ENCODE data around the gene MPRIP. TPM values are rescaled to one million over a fixed set of nuclear protein-coding genes. Genes with fewer than 3 reads are reported as not detected.
"Not testable (repeated sequence)": the region's sequence is repeated elsewhere in the genome, so short reads cannot be mapped to it uniquely, and the experiment has no call there.

The MPRIP gene
- total and polyA plus RNA-seq, 2 experiments from 2014 or later, result 80.4 to 172 TPM

DNA sequence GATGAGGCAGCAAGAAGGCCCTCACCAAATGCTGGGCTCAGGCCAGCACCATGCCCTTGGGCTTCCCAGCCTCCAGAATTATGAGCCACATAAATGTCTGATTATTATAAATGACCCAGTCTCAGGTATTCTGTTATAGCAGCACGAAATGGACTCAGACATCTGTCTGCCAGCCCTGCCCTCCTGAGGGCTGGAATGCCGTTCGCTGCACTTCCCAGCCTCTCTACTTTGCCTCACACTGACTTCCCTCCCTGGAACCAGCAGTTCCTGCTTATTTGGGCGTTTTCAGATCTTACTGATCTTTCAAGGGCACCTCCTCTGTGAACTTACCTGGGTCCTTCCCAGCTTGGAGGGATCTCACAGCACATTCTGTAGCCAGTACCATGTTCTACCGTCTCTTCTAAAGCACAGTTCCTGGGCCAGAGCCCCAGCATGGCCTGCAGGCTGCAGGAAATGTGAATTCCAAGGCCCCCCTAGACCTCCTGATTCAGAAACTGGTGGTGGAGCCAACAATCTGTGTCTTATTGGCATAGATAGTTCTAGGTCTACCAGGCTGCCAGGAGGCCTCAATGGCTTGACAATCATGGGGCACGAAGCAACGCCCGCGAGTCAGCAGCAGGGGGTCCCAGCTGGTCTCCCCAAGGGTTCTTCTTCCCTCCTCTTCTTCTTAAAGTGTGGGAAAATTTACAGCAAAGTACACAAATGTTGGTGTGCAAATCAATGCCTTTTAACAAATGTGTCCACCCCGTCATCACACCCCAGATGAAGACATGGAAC, 33.4 kb upstream of the MPRIP start:
- H3K27ac ChIP-seq; H3K9me3 ChIP-seq (ENCODE audit: low read depth); H3K27me3 ChIP-seq; H3K36me3 ChIP-seq; DNase-seq (ENCODE audit: low read depth in 1 of 2, low spot score in 1 of 2); H3K4me1 ChIP-seq (ENCODE audit: low read depth); H3K4me3 ChIP-seq: not testable (repeated sequence)

DNA sequence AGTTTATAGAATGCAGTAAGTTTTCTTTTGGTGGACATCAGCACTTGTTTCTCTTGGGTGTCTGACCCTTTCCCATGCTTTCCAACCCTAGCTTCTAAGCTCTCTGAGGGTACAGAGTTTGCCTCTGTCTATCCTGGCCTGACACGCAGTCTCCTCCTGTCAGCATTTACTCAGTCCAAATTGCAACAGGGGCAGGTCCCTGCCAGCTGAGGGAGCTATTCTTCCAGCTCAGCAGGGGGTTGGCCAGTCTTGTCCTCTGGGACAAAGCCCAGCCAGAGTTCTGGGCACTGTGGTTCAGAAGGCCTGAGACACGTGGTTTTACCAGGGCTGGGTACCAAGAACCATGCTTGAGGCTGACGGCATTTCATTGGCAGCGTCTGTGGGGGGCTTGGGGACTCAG, 32.3 kb upstream of the MPRIP start:
- H3K36me3 ChIP-seq; H3K9me3 ChIP-seq (ENCODE audit: low read depth); H3K4me1 ChIP-seq (ENCODE audit: low read depth); H3K4me3 ChIP-seq; H3K27me3 ChIP-seq; H3K27ac ChIP-seq: not testable (repeated sequence)
- DNase-seq (ENCODE audit: low read depth in 1 of 2, low spot score in 1 of 2), result peak in 1 of 2 donors; percentile 40
- TF ChIP-seq, protein P1, sequence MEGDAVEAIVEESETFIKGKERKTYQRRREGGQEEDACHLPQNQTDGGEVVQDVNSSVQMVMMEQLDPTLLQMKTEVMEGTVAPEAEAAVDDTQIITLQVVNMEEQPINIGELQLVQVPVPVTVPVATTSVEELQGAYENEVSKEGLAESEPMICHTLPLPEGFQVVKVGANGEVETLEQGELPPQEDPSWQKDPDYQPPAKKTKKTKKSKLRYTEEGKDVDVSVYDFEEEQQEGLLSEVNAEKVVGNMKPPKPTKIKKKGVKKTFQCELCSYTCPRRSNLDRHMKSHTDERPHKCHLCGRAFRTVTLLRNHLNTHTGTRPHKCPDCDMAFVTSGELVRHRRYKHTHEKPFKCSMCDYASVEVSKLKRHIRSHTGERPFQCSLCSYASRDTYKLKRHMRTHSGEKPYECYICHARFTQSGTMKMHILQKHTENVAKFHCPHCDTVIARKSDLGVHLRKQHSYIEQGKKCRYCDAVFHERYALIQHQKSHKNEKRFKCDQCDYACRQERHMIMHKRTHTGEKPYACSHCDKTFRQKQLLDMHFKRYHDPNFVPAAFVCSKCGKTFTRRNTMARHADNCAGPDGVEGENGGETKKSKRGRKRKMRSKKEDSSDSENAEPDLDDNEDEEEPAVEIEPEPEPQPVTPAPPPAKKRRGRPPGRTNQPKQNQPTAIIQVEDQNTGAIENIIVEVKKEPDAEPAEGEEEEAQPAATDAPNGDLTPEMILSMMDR (IDR thresholded peaks at IDR 0.05; ENCODE audit: low read depth, low read length), result peak; percentile 1

DNA sequence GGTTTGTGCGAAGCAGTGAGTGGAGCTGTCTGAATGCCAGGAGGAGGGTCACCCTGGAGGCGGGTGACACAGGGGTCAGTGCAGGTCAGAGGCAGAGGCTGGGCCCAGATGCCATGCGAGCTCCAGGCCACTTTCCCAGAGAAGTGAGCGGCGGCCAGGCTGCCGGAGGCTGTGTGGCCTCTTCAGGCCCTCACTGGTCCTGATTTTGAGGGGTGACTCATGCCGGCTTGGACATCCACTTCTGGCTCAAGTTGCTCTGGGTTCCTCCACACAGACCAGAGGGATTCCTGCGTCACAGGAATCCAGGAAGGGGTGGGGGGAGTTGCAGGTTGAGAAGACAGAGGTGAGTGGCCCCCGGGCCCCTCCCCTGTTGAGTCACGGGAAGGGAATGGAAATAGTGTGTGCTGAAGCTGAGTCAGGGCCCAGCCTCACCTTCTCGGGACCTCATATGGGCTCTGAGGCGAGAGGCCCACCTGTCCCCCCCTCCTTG, 31.7 kb upstream of the MPRIP start:
- not testable (repeated sequence) for H3K36me3 ChIP-seq; H3K9me3 ChIP-seq (ENCODE audit: low read depth); H3K4me1 ChIP-seq (ENCODE audit: low read depth); DNase-seq (ENCODE audit: low read depth in 1 of 2, low spot score in 1 of 2); H3K27me3 ChIP-seq; H3K4me3 ChIP-seq; H3K27ac ChIP-seq

DNA sequence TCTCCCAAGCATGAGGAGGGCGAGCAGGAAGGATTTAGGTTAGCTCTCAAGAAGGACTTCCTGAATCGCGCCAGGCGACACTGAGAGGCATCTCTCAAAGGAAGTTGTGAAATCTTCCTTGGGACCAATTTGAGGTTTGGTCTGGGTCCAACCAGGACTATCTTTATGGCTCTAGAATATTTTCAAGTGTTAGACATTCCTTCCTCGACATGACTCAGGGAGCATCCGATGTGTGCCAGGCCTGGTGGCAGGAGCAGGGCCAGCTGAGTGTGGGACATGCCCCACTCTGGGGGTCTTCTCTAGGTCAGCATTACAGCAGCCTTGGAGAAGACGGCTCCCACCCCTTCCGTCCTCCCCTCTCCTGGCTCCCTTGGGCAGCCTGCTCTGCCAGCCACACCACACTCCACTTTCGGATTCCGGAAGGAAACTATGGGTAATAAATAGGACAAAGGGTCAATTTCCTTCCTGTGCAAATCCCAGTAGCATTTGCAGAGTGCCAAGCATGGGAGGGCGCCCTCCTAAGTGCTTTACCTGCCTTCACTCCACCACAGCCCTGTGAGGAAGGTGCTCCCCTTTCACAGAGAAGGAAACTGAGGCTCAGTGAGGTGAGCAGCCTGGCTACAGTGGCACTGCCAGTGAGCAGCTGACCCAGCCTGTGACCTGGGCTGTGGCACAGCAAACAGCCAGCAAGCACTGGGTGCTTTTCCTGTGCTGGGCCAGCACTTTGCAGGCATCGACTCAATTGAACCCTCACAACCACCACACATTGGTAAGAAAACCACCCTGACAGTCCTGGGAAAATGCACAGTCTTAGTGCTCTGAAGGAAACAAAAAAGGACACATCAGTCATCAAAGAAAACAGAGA, 31.0 kb upstream of the MPRIP start:
- H3K4me3 ChIP-seq; H3K4me1 ChIP-seq (ENCODE audit: low read depth); H3K27me3 ChIP-seq; H3K27ac ChIP-seq; H3K9me3 ChIP-seq (ENCODE audit: low read depth); H3K36me3 ChIP-seq: not testable (repeated sequence)
- DNase-seq (ENCODE audit: low read depth in 1 of 2, low spot score in 1 of 2), result peak in 1 of 2 donors; percentile 93

DNA sequence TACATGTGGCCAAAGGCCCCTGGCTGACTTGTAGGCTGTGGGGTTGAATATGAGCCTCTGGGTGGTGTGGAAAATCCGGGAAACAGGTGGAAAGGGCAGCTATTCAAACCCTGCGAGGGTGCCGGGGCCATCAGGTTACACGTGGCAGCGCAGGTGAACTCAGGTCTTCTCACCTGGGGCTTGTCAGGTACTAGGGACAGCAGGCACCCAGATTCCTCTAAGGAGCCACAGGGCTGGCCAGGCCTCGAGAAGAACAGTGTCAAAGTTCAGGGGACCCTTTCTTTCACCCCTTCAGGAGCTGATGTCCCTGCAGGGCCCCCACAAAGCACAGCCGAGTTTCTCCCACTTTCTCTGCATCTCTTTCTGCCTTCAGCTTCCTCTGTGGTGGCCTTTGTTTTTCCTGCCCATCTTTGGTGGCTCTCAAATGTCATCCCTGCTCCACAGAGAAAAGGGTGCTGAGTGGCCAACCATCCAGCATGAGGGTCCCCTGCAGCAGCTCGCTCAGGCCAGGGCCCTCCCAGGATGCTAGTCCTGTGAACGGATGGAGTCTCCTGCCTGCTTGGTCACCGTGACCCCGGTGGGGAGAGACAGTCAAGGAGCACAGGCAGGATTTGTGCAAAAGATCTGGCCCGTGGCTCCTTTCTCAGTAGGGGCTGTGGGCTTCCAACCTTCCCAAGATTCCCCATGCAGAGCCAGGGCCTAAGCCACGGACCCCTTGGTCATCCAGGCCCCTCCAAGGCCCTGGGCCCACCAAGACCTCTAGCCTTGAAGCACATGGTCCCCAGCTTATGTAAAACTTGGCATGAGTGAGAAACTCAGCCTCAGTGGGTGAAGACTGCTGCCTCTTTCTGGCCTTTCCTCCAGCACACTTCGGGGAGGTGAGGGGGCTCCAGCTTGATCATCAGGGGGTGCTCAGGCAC, 28.2 kb upstream of the MPRIP start:
- not testable (repeated sequence) for H3K4me1 ChIP-seq (ENCODE audit: low read depth); H3K36me3 ChIP-seq; DNase-seq (ENCODE audit: low read depth in 1 of 2, low spot score in 1 of 2); H3K4me3 ChIP-seq; H3K9me3 ChIP-seq (ENCODE audit: low read depth); H3K27ac ChIP-seq; H3K27me3 ChIP-seq

DNA sequence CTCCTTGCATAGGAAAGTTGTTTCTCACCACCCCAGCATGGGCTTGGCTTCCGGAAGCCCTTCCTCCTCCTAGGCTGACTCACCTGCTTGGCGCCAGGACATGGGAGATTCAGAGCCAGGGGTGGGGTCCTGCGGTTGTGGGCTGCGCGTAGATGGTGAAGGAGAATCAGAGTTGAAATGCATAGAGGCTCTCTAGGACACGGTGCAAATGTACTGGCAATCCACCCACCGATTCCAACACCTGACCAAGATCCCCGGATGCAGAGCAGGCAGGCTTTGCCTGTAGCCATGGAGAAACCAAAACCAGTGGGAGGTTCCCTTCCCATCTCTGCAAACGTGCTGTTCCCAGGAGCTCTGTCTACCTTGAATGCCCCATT, 27.5 kb upstream of the MPRIP start:
- not testable (repeated sequence) for H3K27ac ChIP-seq; DNase-seq (ENCODE audit: low read depth in 1 of 2, low spot score in 1 of 2); H3K4me1 ChIP-seq (ENCODE audit: low read depth); H3K36me3 ChIP-seq; H3K4me3 ChIP-seq; H3K27me3 ChIP-seq; H3K9me3 ChIP-seq (ENCODE audit: low read depth)

DNA sequence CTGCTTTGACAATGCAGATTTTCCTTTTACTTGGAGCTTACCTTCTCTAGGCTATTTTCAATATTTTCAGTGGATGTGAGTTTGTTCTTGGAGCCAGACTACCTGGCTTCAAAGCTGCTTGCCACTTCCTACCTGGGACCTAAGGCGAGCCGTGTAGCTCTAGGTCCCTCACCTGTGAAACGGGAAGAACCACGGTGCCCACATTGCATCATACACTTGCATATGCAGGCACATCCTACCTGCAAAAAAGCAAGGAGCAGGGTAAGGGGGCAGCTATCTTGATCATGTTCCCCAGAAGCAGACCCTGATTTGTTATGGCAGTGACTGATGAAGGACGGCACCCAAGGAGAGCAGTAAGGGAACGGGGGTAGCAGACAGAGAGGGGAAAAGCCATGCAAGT, 27.0 kb upstream of the MPRIP start:
- TF ChIP-seq, protein P1 (IDR thresholded peaks at IDR 0.05; ENCODE audit: low read depth, low read length), result no peak
- no peaks in the 10 kb centered on the region for H3K36me3 ChIP-seq
- H3K4me1 ChIP-seq (ENCODE audit: low read depth), result no peaks in the 10 kb centered on the region
- H3K27ac ChIP-seq, result no peak overlapping the region
- peaks cover 4% of the 10 kb centered on the region for H3K27me3 ChIP-seq
- H3K4me3 ChIP-seq, result no peak overlapping the region
- no peak for DNase-seq (ENCODE audit: low read depth in 1 of 2, low spot score in 1 of 2)
- no peaks in the 10 kb centered on the region for H3K9me3 ChIP-seq (ENCODE audit: low read depth)

DNA sequence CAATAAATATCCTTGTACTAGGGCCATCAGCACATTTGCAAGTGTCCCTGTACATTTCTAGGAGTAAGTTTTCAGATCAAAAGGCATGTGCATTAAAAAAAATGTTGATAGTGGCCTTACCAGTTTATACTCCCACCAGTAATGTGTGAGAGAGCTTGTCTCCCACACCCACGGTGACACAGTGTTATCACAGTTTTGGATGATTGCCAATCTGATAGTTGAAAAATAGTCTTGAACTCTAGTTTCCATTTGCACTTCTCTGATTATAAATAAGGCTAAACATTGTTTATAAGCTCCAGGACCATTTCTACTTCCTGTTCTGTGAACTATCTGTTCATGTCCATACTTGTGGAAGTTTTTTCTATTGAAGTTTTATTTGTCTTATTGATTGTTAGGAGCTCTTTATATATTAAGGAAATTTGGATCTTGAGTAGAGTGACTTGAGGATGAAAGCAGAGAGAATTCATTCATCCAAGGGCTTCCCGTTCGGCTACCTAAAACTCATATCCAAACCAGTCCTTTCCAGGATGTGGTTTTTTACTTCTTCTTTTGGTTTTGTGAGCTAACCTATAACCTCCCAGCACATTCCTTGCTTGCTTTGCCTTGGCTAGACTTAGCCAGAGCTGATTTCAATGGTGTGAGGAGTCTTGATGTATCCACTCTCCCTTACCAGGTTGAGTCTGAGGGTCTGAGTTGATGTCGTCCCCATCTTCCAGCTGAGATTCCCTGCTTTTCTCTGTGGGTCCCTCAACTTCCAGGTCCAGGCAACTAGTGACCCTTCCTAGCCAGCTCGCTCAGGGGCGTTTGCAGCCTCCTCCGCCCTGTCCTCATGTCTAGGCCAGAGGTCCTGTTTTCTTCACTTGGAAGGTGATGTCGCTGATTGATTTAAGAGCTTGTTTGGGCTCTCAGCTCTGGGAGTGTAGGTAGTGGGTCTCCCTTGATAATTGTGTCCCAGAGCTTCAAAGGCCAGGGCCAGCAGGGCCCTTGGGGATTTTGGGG, 25.8 kb upstream of the MPRIP start:
- not testable (repeated sequence) for H3K27ac ChIP-seq; H3K9me3 ChIP-seq (ENCODE audit: low read depth); DNase-seq (ENCODE audit: low read depth in 1 of 2, low spot score in 1 of 2); H3K27me3 ChIP-seq; H3K4me3 ChIP-seq; H3K36me3 ChIP-seq; H3K4me1 ChIP-seq (ENCODE audit: low read depth)
